Activated T-helper 17 cell treated with anti-CD3 and anti-CD28 coated beads, Interleukin-2, amount 50 U/mL, for 72 hours (primary cell): ENCODE results near the gene ADAM30. TPM values are rescaled to one million over a fixed set of nuclear protein-coding genes. Genes with fewer than 3 reads are reported as not detected.

Source experiments
- total RNA-seq, 2 donors: library from RNA; stranded (reverse); gene quantifications; one replicate each; pipeline ENCODE4 v1.2.3, GENCODE V29; 2022

Gene ADAM30
- total RNA-seq, 2 donors from 2014 or later, result not detected

Other genes starting within 250 kb of the ADAM30 start
- gene ZNF697, start 248.2 kb downstream of the ADAM30 start, total RNA-seq, result under 1 TPM in 1 of 2 donors, not detected in 1; 0.06 TPM
- gene PHGDH, start 184.6 kb downstream of the ADAM30 start, total RNA-seq, result 10 to 100 TPM; 11.6 to 27.5 TPM
- gene HMGCS2, start 127.6 kb downstream of the ADAM30 start, total RNA-seq, result not detected
- 1 to 10 TPM in 1 of 2 donors, not detected in 1; 1.4 TPM for gene REG4, start 85.1 kb downstream of the ADAM30 start, total RNA-seq
- 10 to 100 TPM; 90.3 to 95.1 TPM for gene NOTCH2, start 173.1 kb upstream of the ADAM30 start, total RNA-seq